ENCODE results near the gene ING3. TPM values are rescaled to one million over a fixed set of nuclear protein-coding genes. Genes with fewer than 3 reads are reported as not detected.

ING3 gene
- total RNA-seq, result 8.6 and 10.2 TPM in 2 replicates

GRCh38 chr7:120950539-120951308 lies at the start of gene ING3:
Gene ING3 (plus strand): TSS chr7:120950777. CDS start chr7:120950897, 120 bp downstream.

GRCh38 chr7:120988591-120989256 lies 38.1 kb downstream of the ING3 start, which contains the start of gene CPED1:
Gene CPED1 (plus strand): TSS chr7:120988711. CDS start chr7:120989622, 911 bp downstream.

Other genes starting within 250 kb of the ING3 start
- gene TSPAN12, start 92.6 kb upstream of the ING3 start, total RNA-seq, result 0.30 and 0.78 TPM in 2 replicates
- 12.8 and 42.6 TPM in 2 replicates for gene CPED1, start 37.9 kb downstream of the ING3 start, total RNA-seq